Erythroblast (primary cell): ENCODE data around the gene GMDS.

Experiments
- GATA1 ChIP-seq: IDR thresholded peaks from 2 replicates; pipeline ENCODE4 v1.6.1; 2011; ENCODE audit warnings: low read depth, mild to moderate bottlenecking, control low read depth, low read length, moderate library complexity
- POLR2A ChIP-seq: IDR thresholded peaks from 2 replicates; pipeline ENCODE4 v1.6.1; 2011; ENCODE audit warnings: mild to moderate bottlenecking, low read length

DNA sequence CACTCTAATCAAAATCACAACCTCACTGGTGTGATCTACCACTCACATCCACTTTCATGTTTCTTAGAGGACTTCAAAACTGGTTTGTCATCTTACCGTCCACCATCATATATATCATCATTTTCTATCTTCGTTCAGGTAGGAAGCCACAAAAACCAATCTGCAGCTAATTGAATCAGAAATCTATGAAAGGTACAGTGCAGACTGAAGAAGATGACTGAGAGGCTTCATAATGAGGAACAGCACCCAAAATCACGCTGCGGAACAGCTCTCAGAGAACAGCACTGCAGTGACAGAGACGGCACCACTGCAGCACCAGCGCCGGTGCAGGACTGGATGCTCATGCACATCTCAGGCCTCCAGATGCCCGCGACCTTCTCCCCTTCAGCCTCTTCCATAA, 13.0 kb downstream of the GMDS start:
- TF ChIP-seq POLR2A, result no peak
- TF ChIP-seq GATA1, result no peak
